Inflammatory macrophage (primary cell): ENCODE measurements around the gene HOXA1.

Experiments
- DNase-seq, 2 donors: peaks; one replicate each; pipeline ENCODE4 v3.0.0-alpha.2; 2020 to 2022

The HOXA1 gene

GRCh38 chr7:27104341-27105058 lies 8.7 kb upstream of the HOXA1 start:
- DNase-seq: no peak

- DNase-seq: no peak
Measured at GRCh38 chr7:27103489-27104226, 7.9 kb upstream of the HOXA1 start.

- DNase-seq: no peak
Measured at GRCh38 chr7:27102581-27103442, 7.0 kb upstream of the HOXA1 start, which contains the start of gene HOXA2. HOXA2 (minus strand) TSS chr7:27102683; CDS start chr7:27102500, 183 bp downstream.

GRCh38 chr7:27101957-27102580 lies 6.3 kb upstream of the HOXA1 start:
- no peak for DNase-seq

GRCh38 chr7:27101171-27101956 lies 5.6 kb upstream of the HOXA1 start:
- no peak for DNase-seq

- DNase-seq: no peak
Measured at GRCh38 chr7:27100694-27101170, 4.9 kb upstream of the HOXA1 start.

- no peak for DNase-seq
Measured at GRCh38 chr7:27099453-27100370, 3.9 kb upstream of the HOXA1 start.

GRCh38 chr7:27098578-27099451 lies 3.0 kb upstream of the HOXA1 start:
- no peak for DNase-seq

GRCh38 chr7:27097686-27098577 lies 2.1 kb upstream of the HOXA1 start:
- DNase-seq: peak in 1 of 2 donors; percentile 23

- peak; percentile 89 to 93 for DNase-seq
Measured at GRCh38 chr7:27096768-27097514, 1.1 kb upstream of the HOXA1 start.

- DNase-seq: peak in 1 of 2 donors; percentile 17
Measured at GRCh38 chr7:27095050-27095896, 527 bp downstream of the HOXA1 start.

- DNase-seq: no peak
Measured at GRCh38 chr7:27094304-27095049, 1.3 kb downstream of the HOXA1 start.

- no peak for DNase-seq
Measured at GRCh38 chr7:27093184-27093895, 2.5 kb downstream of the HOXA1 start.

- DNase-seq: no peak
Measured at GRCh38 chr7:27092819-27093110, 3.0 kb downstream of the HOXA1 start.
